Adrenal gland (tissue), 5 donors: Measurements from ENCODE around the gene UBE3C.

Experiments
- POLR2A ChIP-seq, 2 donors: fragments of 450-650 bp; IDR thresholded peaks; one replicate each; pipeline ENCODE4 v1.6.1; 2017; ENCODE audit warnings: antibody characterized with exemption in 2 of 2, mild to moderate bottlenecking in 2 of 2, moderate library complexity in 1 of 2
- TF ChIP-seq, protein P1 (sequence below), 6 experiments: fragments of 450-650 bp in 4 of 6; fragments of 200-600 bp in 2 of 6; sonication (generic) in 1 of 6; IDR thresholded peaks; 1 replicate in 5 of 6; 2 replicates in 1 of 6; pipeline versions ENCODE4 v1.5.1 to v1.8.0; 2016 to 2021; ENCODE audit warnings: antibody characterized with exemption in 6 of 6, mild to moderate bottlenecking in 2 of 6, moderate library complexity in 1 of 6
- donor health status: DM: no; HTN: no; CAD: no.

DNA sequence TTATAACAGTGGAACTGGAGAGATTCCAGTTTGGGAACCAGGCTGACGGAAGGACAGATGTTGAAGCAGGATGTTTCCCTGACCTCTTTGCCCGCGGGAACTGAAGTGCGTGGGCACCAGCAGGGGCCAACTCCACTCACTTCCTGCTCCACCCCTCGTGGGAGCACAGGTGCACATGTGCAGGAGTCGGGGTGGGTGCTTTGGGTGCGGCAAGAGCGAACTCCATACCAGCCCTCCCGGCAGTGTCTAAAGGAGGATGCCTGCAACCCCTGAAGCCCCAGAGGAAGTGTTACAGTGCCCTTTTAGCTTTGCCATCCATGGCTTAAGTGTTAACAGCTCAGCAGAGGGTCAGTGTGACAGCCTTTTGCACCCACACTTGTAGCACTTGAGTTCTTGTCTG lies 27.4 kb upstream of the UBE3C start:
- TF ChIP-seq, protein P1, sequence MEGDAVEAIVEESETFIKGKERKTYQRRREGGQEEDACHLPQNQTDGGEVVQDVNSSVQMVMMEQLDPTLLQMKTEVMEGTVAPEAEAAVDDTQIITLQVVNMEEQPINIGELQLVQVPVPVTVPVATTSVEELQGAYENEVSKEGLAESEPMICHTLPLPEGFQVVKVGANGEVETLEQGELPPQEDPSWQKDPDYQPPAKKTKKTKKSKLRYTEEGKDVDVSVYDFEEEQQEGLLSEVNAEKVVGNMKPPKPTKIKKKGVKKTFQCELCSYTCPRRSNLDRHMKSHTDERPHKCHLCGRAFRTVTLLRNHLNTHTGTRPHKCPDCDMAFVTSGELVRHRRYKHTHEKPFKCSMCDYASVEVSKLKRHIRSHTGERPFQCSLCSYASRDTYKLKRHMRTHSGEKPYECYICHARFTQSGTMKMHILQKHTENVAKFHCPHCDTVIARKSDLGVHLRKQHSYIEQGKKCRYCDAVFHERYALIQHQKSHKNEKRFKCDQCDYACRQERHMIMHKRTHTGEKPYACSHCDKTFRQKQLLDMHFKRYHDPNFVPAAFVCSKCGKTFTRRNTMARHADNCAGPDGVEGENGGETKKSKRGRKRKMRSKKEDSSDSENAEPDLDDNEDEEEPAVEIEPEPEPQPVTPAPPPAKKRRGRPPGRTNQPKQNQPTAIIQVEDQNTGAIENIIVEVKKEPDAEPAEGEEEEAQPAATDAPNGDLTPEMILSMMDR (IDR thresholded peaks at IDR 0.05): no peak
- TF ChIP-seq POLR2A (IDR thresholded peaks at IDR 0.05): no peak
